ENCODE measurements around the gene THSD7A.

DNA sequence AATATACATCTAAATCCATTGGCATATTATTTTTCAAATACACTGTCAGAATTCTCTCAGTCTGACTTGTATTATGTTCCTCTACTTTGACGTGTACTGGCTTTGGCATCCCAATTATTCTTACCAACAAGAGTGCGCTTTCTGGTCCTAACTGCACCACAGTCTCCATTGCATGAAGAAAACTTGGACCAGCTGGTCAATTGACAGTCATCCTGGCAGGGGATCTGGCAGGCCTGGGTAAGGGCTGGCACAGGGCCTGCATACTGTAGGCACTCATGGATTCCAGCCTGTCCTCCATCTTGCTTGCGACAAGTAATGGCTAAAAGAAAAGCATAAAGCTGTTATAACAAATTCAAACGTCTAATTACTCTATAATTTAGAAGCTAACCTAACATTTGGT lies 384.9 kb downstream of the THSD7A start:
- TF ChIP-seq SP1 (CRISPR knock-in tag; conservative IDR thresholded peaks at IDR 0.05) (no peak), CTCF (IDR thresholded peaks at IDR 0.05) (no peak), USF1 (CRISPR knock-in tag; IDR thresholded peaks at IDR 0.05) (no peak), FOXJ3 (CRISPR knock-in tag; IDR thresholded peaks at IDR 0.05; ENCODE audit: borderline replicate concordance) (no peak), TP53 (CRISPR knock-in tag; IDR thresholded peaks at IDR 0.05) (no peak)
- TF ChIP-seq, protein P1, sequence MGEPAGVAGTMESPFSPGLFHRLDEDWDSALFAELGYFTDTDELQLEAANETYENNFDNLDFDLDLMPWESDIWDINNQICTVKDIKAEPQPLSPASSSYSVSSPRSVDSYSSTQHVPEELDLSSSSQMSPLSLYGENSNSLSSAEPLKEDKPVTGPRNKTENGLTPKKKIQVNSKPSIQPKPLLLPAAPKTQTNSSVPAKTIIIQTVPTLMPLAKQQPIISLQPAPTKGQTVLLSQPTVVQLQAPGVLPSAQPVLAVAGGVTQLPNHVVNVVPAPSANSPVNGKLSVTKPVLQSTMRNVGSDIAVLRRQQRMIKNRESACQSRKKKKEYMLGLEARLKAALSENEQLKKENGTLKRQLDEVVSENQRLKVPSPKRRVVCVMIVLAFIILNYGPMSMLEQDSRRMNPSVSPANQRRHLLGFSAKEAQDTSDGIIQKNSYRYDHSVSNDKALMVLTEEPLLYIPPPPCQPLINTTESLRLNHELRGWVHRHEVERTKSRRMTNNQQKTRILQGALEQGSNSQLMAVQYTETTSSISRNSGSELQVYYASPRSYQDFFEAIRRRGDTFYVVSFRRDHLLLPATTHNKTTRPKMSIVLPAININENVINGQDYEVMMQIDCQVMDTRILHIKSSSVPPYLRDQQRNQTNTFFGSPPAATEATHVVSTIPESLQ (CRISPR knock-in tag; IDR thresholded peaks at IDR 0.05) = no peak
